ENCODE data around the gene ACIN1.

ACIN1 gene

GRCh38 chr14:23105348-23105824 is 10.4 kb upstream of the ACIN1 start:
- no peak for DNase-seq (ENCODE audit: low read depth)

GRCh38 chr14:23104591-23105347 is 9.8 kb upstream of the ACIN1 start, which contains the start of gene CIROP:
CIROP (minus strand) TSS chr14:23104989; CDS start chr14:23104920, 69 bp downstream.
- DNase-seq (ENCODE audit: low read depth) = no peak

- DNase-seq (ENCODE audit: low read depth) = no peak
Measured at GRCh38 chr14:23104070-23104590, 9.2 kb upstream of the ACIN1 start.

- DNase-seq (ENCODE audit: low read depth) = no peak
Measured at GRCh38 chr14:23103581-23103980, 8.6 kb upstream of the ACIN1 start.

- DNase-seq (ENCODE audit: low read depth) = no peak
Measured at GRCh38 chr14:23102801-23103200, 7.9 kb upstream of the ACIN1 start.

- DNase-seq (ENCODE audit: low read depth) = no peak
Measured at GRCh38 chr14:23101986-23102625, 7.2 kb upstream of the ACIN1 start.

- no peak for DNase-seq (ENCODE audit: low read depth)
Measured at GRCh38 chr14:23101213-23101970, 6.5 kb upstream of the ACIN1 start.

GRCh38 chr14:23099212-23099861 is 4.4 kb upstream of the ACIN1 start:
- no peak for DNase-seq (ENCODE audit: low read depth)

- no peak for DNase-seq (ENCODE audit: low read depth)
Measured at GRCh38 chr14:23097786-23098185, 2.9 kb upstream of the ACIN1 start.

GRCh38 chr14:23095196-23096108 is 516 bp upstream of the ACIN1 start, which contains the start of gene C14orf119:
C14orf119 (plus strand) TSS chr14:23095505; CDS start chr14:23097659, 2,154 bp downstream.
- DNase-seq (ENCODE audit: low read depth) = peak; percentile 100

- no peak for DNase-seq (ENCODE audit: low read depth)
Measured at GRCh38 chr14:23093991-23094665, 808 bp downstream of the ACIN1 start.

GRCh38 chr14:23093526-23093925 is 1.4 kb downstream of the ACIN1 start:
- DNase-seq (ENCODE audit: low read depth) = no peak

- no peak for DNase-seq (ENCODE audit: low read depth)
Measured at GRCh38 chr14:23093104-23093503, 1.8 kb downstream of the ACIN1 start.

- DNase-seq (ENCODE audit: low read depth) = no peak
Measured at GRCh38 chr14:23091294-23092225, 3.4 kb downstream of the ACIN1 start.

- no peak for DNase-seq (ENCODE audit: low read depth)
Measured at GRCh38 chr14:23090254-23090636, 4.7 kb downstream of the ACIN1 start.

- no peak for DNase-seq (ENCODE audit: low read depth)
Measured at GRCh38 chr14:23089498-23090253, 5.3 kb downstream of the ACIN1 start.

GRCh38 chr14:23086565-23086964 is 8.4 kb downstream of the ACIN1 start:
- DNase-seq (ENCODE audit: low read depth) = no peak

GRCh38 chr14:23085458-23085857 is 9.5 kb downstream of the ACIN1 start:
- no peak for DNase-seq (ENCODE audit: low read depth)

Data from ELR (cell line).